Lung (tissue), 12 donors: ENCODE data around the gene G6PC1. TPM values are rescaled to one million over a fixed set of nuclear protein-coding genes. Genes with fewer than 3 reads are reported as not detected.
A peak's percentile ranks its signal among the peaks of the same experiment; 100 is the strongest.

Source experiments
- ATAC-seq: fragments of 200-7000 bp; cut with Tn5 transposase; one replicate; pipeline ENCODE4 v1.9.1; 2020; ENCODE audit warnings: moderate number of reproducible peaks; ENCODE audit not compliant: insufficient read depth, low FRiP score
- DNase-seq, 3 donors: peaks; one replicate each; pipeline ENCODE4 v3.0.0-alpha.2; 2013 to 2017
- H3K27ac ChIP-seq, 2 donors: one replicate each; pipeline ENCODE4 v1.5.1; 2013; ENCODE audit warnings: mild to moderate bottlenecking in 2 of 2, moderate library complexity in 2 of 2, control low read depth in 1 of 2, inconsistent platforms in 1 of 2, low read depth in 1 of 2, low read length in 1 of 2
- H3K27me3 ChIP-seq, 3 donors: one replicate each; pipeline ENCODE4 v1.5.1; 2013; ENCODE audit warnings: low read length in 2 of 3; ENCODE audit not compliant: control insufficient read depth in 3 of 3, insufficient read depth in 3 of 3
- H3K36me3 ChIP-seq, 4 donors: one replicate each; pipeline ENCODE4 v1.5.1; 2013; ENCODE audit warnings: low read length in 4 of 4, mild to moderate bottlenecking in 1 of 4, moderate library complexity in 1 of 4; ENCODE audit not compliant: control insufficient read depth in 4 of 4, insufficient read depth in 4 of 4
- H3K4me1 ChIP-seq, 5 donors: one replicate each; pipeline ENCODE4 v1.5.1; 2013; ENCODE audit warnings: low read length in 5 of 5, mild to moderate bottlenecking in 2 of 5, moderate library complexity in 1 of 5; ENCODE audit not compliant: control insufficient read depth in 5 of 5, insufficient read depth in 5 of 5
- H3K4me3 ChIP-seq: one replicate; pipeline ENCODE4 v1.5.1; 2013; ENCODE audit warnings: mild to moderate bottlenecking, control low read depth, moderate library complexity
- H3K9ac ChIP-seq, 2 donors: one replicate each; pipeline ENCODE4 v1.5.1; 2013; ENCODE audit warnings: low read length in 2 of 2, control low read depth in 1 of 2; ENCODE audit not compliant: insufficient read depth in 1 of 2
- H3K9me3 ChIP-seq, 4 donors: one replicate each; pipeline ENCODE4 v1.5.1; 2013; ENCODE audit warnings: low read length in 3 of 4, mild to moderate bottlenecking in 1 of 4, moderate library complexity in 1 of 4; ENCODE audit not compliant: control insufficient read depth in 4 of 4, insufficient read depth in 3 of 4
- CTCF ChIP-seq: IDR thresholded peaks from 2 replicates; pipeline ENCODE4 v1.5.1; 2012; ENCODE audit warnings: mild to moderate bottlenecking; ENCODE audit errors: control extremely low read depth, extremely low read depth
- WGBS, 2 donors: extraction: QIAGEN DNeasy Blood & Tissue Kit; methylation state at CpG; one replicate each; pipeline ENCODE4 v1.1.7; 2013; 5-methylcytosine and 5-hydroxymethylcytosine counted together
- polyA plus RNA-seq, 2 donors: library from polyadenylated mRNA; stranded (reverse); fragments of 200-250 nt; gene quantifications; one replicate each; pipeline ENCODE4 v1.2.1, GENCODE V29; 2013
- total RNA-seq, 2 donors: library from RNA; depleted of rRNA in 1 of 2; stranded (reverse); fragments of >200 nt in 1 of 2; gene quantifications; one replicate each; pipeline ENCODE4 v1.2.1, GENCODE V29; 2014 to 2021
- donor health status: control.
- donor health status: control.
- donor health status: Bipolar disorder and iron deficiency.
- donor health status: healthy.
- donor health status: DM: yes; HTN: yes; CAD: no.

Gene G6PC1
- total and polyA plus RNA-seq, 4 donors = 0.09 TPM; not detected in 3

DNA sequence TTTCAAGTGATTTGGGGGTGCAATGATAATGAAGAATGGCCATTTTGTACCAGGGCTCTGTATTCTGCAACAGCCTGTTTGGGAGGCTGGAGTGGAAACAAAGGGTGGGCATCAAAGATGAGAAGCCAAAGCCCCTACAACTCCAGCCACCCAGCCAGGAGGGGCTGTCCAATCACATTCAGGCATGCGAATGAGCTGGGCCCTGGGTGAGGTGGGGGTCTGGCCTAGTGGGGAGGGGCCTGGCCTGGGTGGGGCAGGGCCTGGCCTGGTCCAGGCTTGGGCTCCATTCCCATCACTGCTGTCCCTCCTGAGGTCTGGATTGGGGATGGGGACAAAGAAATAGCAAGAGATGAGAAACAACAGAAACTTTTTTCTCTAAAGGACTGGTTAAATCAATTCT is 43.2 kb upstream of the G6PC1 start:
- no peaks in the 10 kb centered on the region for H3K9me3 ChIP-seq
- no peak for TF ChIP-seq CTCF
- H3K36me3 ChIP-seq = peaks cover 0 to 13% (median 3%) of the 10 kb centered on the region in 4 donors
- DNase-seq (no peak), ATAC-seq (no peak)
- H3K4me3 ChIP-seq = no peak overlapping the region
- peaks cover 0 to 53% (median 7%) of the 10 kb centered on the region in 5 donors for H3K4me1 ChIP-seq
- H3K9ac ChIP-seq = peak overlapping the region in 1 of 2 donors; percentile 23
- no peaks in the 10 kb centered on the region for H3K27me3 ChIP-seq
- 84 to 100% methylated on average over 1 of the region's 1 CpG for WGBS, 2 donors
- H3K27ac ChIP-seq = peak overlapping the region in 1 of 2 donors; percentile 61

GRCh38 chr17:42865638-42866094 is 34.9 kb upstream of the G6PC1 start:
- DNase-seq = no peak

DNA sequence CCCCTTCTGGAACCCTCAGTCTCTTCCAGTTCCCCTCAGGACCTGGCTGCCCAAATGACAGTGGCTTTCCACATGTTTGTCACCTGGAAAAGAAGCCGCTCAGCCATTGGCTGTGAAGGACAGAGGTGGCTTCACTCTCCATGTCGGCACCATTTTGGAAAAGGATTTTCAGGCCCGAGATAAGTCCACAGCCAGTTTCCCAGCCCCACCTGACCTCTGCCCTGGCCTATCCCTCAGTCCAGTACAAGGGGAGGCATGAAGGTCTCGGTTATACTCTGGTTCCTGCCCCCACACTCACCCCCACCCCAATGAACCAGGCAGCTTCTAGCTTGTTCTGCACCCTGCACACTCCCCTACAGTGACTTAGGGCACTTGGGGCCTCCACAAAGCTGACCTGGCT is 34.4 kb upstream of the G6PC1 start:
- no peak overlapping the region for H3K9ac ChIP-seq
- H3K27me3 ChIP-seq = no peaks in the 10 kb centered on the region
- WGBS, 2 donors = 82 to 85% methylated on average over 4 of the region's 4 CpGs
- peaks cover 0 to 6% (median 0%) of the 10 kb centered on the region in 4 donors for H3K9me3 ChIP-seq
- peaks cover 0 to 24% (median 5%) of the 10 kb centered on the region in 5 donors for H3K4me1 ChIP-seq
- no peak overlapping the region for H3K27ac ChIP-seq
- TF ChIP-seq CTCF = no peak
- no peak for DNase-seq
- no peak overlapping the region for H3K4me3 ChIP-seq
- ATAC-seq = no peak
- H3K36me3 ChIP-seq = peaks cover 0 to 20% (median 1%) of the 10 kb centered on the region in 4 donors

More at GRCh38 chr17:42865638-42866094, 34.9 kb upstream of the G6PC1 start:
- H3K4me1 ChIP-seq = peaks cover 0 to 24% (median 5%) of the 10 kb centered on the region in 5 donors
- no peak for TF ChIP-seq CTCF
- ATAC-seq = no peak
- H3K27ac ChIP-seq = peak overlapping the region in 1 of 2 donors; percentile 34
- peaks cover 0 to 18% (median 1%) of the 10 kb centered on the region in 4 donors for H3K36me3 ChIP-seq
- no peaks in the 10 kb centered on the region for H3K27me3 ChIP-seq
- WGBS, 2 donors = 70 to 82% methylated on average over 7 of the region's 7 CpGs
- H3K9ac ChIP-seq = no peak overlapping the region
- peaks cover 0 to 4% (median 0%) of the 10 kb centered on the region in 4 donors for H3K9me3 ChIP-seq
- H3K4me3 ChIP-seq = no peak overlapping the region
